Panc1 (cell line): Measurements from ENCODE around the gene AP3D1. TPM values are rescaled to one million over a fixed set of nuclear protein-coding genes. Genes with fewer than 3 reads are reported as not detected.

Source experiments
- ATAC-seq: fragments of 200-7000 bp; cut with Tn5 transposase; 2 replicates; pipeline ENCODE4 v1.9.1; 2020; ENCODE audit warnings: mild to moderate bottlenecking, moderate library complexity
- BruUV-seq: library from RNA; stranded (reverse); fragments of 400-500 nt; replicated peaks from 2 replicates; lab custom pipeline; 2021; lab: Mats Ljungman, UMichigan
- CTCF ChIA-PET: fragments of 300-600 bp; sonication (Branson Sonifier 250); formaldehyde crosslinking; loops from one replicate; lab custom pipeline; 2022; ENCODE audit warnings: antibody characterized with exemption; lab: Charles Lee
- POLR2A ChIA-PET: fragments of 300-600 bp; sonication (Branson Sonifier 250); formaldehyde crosslinking; loops from one replicate; lab custom pipeline; 2022; ENCODE audit warnings: antibody characterized with exemption; lab: Charles Lee
- DNase-seq: peaks from one replicate; pipeline ENCODE4 v3.0.0-alpha.2; 2010; ENCODE audit warnings: low read depth, low spot score
- H3K27ac ChIP-seq: 2 replicates; pipeline ENCODE4 v1.5.1; 2011; ENCODE audit warnings: mild to moderate bottlenecking, low read length, inconsistent platforms
- H3K27me3 ChIP-seq: fragments of 200-500 bp; sonication (Bioruptor generic); 2 replicates; pipeline ENCODE4 v1.6.0; 2014; ENCODE audit warnings: low read length, inconsistent platforms; ENCODE audit not compliant: control insufficient read depth, insufficient read depth
- H3K36me3 ChIP-seq: fragments of 200-500 bp; sonication (Bioruptor generic); 2 replicates; pipeline ENCODE4 v1.5.1; 2014; ENCODE audit warnings: inconsistent platforms, mild to moderate bottlenecking, low read length, moderate library complexity; ENCODE audit not compliant: control insufficient read depth, insufficient read depth
- H3K4me1 ChIP-seq: 2 replicates; pipeline ENCODE4 v1.5.1; 2011; ENCODE audit warnings: inconsistent platforms, mild to moderate bottlenecking, low read length, moderate library complexity; ENCODE audit not compliant: control insufficient read depth, insufficient read depth
- H3K4me3 ChIP-seq, 2 experiments: 2 replicates each; pipeline ENCODE4 v1.5.1; 2011 to 2012; ENCODE audit warnings: low read depth in 2 of 2, low read length in 2 of 2, mild to moderate bottlenecking in 2 of 2, inconsistent platforms in 1 of 2, moderate library complexity in 1 of 2
- H3K9me3 ChIP-seq: fragments of 200-500 bp; sonication (Bioruptor generic); 2 replicates; pipeline ENCODE4 v1.5.1; 2014; ENCODE audit warnings: low read depth, mild to moderate bottlenecking, inconsistent platforms, low read length, moderate library complexity; ENCODE audit not compliant: control insufficient read depth, insufficient read depth
- POLR2AphosphoS5 ChIP-seq: IDR thresholded peaks from 2 replicates; pipeline ENCODE4 v1.6.1; 2012; ENCODE audit warnings: mild to moderate bottlenecking, low read depth, low read length, moderate library complexity
- SIN3A ChIP-seq: IDR thresholded peaks from 2 replicates; pipeline ENCODE4 v1.6.1; 2012; ENCODE audit warnings: low read depth, mild to moderate bottlenecking, low read length, moderate library complexity, borderline replicate concordance; ENCODE audit not compliant: insufficient read depth
- TCF7L2 ChIP-seq: IDR thresholded peaks from 2 replicates; pipeline ENCODE4 v1.6.1; 2011; ENCODE audit warnings: mild to moderate bottlenecking, low read depth, low read length, inconsistent platforms
- in situ Hi-C: cut with HindIII; loops from 2 replicates; pipeline ENCODE4 v1.10.0; 2016; ENCODE audit warnings: low sequenced_read_pairs, low pct_unique_long_range_greater_than_20kb
- intact Hi-C: fragments of 100-400 bp; cut with micrococcal nuclease; formaldehyde crosslinking; loops from one replicate; pipeline ENCODE4 v1.10.0; 2022; ENCODE audit not compliant: unreplicated experiment
- total RNA-seq: library from RNA; stranded (reverse); gene quantifications from one replicate; pipeline ENCODE4 v1.2.1, GENCODE V29; 2021; ENCODE audit not compliant: unreplicated experiment
- TF ChIP-seq, protein P1 (sequence below): fragments of 450-650 bp; IDR thresholded peaks from 2 replicates; pipeline ENCODE4 v1.5.1; 2017; ENCODE audit warnings: mild to moderate bottlenecking
- TF ChIP-seq, protein P2 (sequence below), 2 experiments: IDR thresholded peaks; 2 replicates each; pipeline ENCODE4 v1.6.1; 2011 to 2012; ENCODE audit warnings: low read depth in 2 of 2, control low read depth in 1 of 2, low read length in 1 of 2, mild to moderate bottlenecking in 1 of 2, moderate library complexity in 1 of 2; ENCODE audit not compliant: insufficient read depth in 1 of 2

Gene AP3D1
- total RNA-seq, 1 experiment from 2014 or later, result 167 TPM

DNA sequence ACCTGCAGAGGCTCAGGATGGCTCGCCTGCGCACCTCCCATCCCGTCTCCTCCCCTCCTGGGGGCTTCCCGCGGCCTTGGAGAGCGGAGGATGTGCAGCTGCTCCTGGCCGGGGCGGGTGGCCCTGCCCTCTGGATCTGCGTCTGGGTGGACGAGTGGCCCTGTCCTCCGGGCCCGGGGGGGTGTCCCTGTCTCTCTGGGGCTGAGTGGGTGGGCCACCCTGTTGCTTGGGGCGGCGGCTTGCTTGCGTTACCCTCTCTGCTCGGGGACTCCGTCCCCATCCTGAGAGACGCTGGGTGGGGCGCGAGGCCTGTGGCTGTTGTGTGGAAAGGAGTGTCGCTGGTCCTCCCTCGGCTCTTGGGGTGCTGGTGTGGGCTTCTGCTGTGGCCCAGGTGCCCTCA, 47.0 kb upstream of the AP3D1 start:
- no TSS peak for BruUV-seq
- H3K27me3 ChIP-seq, result no peaks in the 10 kb centered on the region
- H3K36me3 ChIP-seq, result no peaks in the 10 kb centered on the region
- no peak overlapping the region for H3K4me3 ChIP-seq
- DNase-seq (no peak), ATAC-seq (no peak)
- in situ Hi-C loops (no loop called here), intact Hi-C loops (no loop called here)
- CTCF ChIA-PET, result no interaction called here
- H3K27ac ChIP-seq, result no peak overlapping the region
- H3K4me1 ChIP-seq, result no peaks in the 10 kb centered on the region
- TF ChIP-seq, protein P1, sequence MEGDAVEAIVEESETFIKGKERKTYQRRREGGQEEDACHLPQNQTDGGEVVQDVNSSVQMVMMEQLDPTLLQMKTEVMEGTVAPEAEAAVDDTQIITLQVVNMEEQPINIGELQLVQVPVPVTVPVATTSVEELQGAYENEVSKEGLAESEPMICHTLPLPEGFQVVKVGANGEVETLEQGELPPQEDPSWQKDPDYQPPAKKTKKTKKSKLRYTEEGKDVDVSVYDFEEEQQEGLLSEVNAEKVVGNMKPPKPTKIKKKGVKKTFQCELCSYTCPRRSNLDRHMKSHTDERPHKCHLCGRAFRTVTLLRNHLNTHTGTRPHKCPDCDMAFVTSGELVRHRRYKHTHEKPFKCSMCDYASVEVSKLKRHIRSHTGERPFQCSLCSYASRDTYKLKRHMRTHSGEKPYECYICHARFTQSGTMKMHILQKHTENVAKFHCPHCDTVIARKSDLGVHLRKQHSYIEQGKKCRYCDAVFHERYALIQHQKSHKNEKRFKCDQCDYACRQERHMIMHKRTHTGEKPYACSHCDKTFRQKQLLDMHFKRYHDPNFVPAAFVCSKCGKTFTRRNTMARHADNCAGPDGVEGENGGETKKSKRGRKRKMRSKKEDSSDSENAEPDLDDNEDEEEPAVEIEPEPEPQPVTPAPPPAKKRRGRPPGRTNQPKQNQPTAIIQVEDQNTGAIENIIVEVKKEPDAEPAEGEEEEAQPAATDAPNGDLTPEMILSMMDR, result no peak
- TF ChIP-seq POLR2AphosphoS5, result no peak
- no peak for TF ChIP-seq TCF7L2
- TF ChIP-seq, protein P2, sequence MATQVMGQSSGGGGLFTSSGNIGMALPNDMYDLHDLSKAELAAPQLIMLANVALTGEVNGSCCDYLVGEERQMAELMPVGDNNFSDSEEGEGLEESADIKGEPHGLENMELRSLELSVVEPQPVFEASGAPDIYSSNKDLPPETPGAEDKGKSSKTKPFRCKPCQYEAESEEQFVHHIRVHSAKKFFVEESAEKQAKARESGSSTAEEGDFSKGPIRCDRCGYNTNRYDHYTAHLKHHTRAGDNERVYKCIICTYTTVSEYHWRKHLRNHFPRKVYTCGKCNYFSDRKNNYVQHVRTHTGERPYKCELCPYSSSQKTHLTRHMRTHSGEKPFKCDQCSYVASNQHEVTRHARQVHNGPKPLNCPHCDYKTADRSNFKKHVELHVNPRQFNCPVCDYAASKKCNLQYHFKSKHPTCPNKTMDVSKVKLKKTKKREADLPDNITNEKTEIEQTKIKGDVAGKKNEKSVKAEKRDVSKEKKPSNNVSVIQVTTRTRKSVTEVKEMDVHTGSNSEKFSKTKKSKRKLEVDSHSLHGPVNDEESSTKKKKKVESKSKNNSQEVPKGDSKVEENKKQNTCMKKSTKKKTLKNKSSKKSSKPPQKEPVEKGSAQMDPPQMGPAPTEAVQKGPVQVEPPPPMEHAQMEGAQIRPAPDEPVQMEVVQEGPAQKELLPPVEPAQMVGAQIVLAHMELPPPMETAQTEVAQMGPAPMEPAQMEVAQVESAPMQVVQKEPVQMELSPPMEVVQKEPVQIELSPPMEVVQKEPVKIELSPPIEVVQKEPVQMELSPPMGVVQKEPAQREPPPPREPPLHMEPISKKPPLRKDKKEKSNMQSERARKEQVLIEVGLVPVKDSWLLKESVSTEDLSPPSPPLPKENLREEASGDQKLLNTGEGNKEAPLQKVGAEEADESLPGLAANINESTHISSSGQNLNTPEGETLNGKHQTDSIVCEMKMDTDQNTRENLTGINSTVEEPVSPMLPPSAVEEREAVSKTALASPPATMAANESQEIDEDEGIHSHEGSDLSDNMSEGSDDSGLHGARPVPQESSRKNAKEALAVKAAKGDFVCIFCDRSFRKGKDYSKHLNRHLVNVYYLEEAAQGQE (IDR thresholded peaks at IDR 0.05; ENCODE audit: insufficient read depth in 1 of 2, low read depth in 2 of 2, low read length in 1 of 2), result no peak
- no peak for TF ChIP-seq SIN3A
- POLR2A ChIA-PET, result no interaction called here
- no peaks in the 10 kb centered on the region for H3K9me3 ChIP-seq

DNA sequence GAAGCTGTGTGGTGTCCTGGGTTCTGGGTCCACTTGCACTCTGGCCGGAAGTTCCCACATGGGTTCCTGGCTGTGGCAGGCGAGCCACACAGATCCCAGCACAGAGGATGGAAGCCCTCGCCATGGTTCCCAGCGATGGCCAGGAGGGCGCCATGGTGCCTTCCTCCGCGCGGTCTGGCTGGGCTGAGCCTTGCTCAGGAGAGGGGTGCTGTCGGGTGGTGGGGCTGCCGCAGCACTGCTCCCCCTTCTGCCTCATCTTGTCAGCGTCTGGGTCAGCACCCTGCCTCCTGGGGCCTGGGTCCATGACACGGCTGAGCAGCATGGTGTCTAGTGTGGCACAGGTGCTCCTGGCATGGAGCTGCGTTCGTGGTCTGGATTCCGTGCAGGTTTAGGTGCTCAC, 45.9 kb upstream of the AP3D1 start:
- TF ChIP-seq TCF7L2, result no peak
- TF ChIP-seq, protein P2 (IDR thresholded peaks at IDR 0.05; ENCODE audit: insufficient read depth in 1 of 2, low read depth in 2 of 2, low read length in 1 of 2), result no peak
- no peak for TF ChIP-seq POLR2AphosphoS5
- no peak for TF ChIP-seq SIN3A
- TF ChIP-seq, protein P1, result no peak
- ATAC-seq, result no peak
- H3K27ac ChIP-seq, result no peak overlapping the region
- no peaks in the 10 kb centered on the region for H3K9me3 ChIP-seq
- POLR2A ChIA-PET, result no interaction called here
- H3K4me3 ChIP-seq, result no peak overlapping the region
- BruUV-seq, result no TSS peak
- intact Hi-C loops, result no loop called here
- in situ Hi-C loops, result no loop called here
- H3K4me1 ChIP-seq, result no peaks in the 10 kb centered on the region
- CTCF ChIA-PET, result no interaction called here
- no peaks in the 10 kb centered on the region for H3K27me3 ChIP-seq
- DNase-seq, result no peak
- no peaks in the 10 kb centered on the region for H3K36me3 ChIP-seq
